Testis (tissue), 3 donors: ENCODE results near the gene GATA5. TPM values are rescaled to one million over a fixed set of nuclear protein-coding genes. Genes with fewer than 3 reads are reported as not detected.

ENCODE experiments used
- DNase-seq: peaks from one replicate; pipeline ENCODE4 v3.0.0-alpha.2; 2019
- H3K27ac ChIP-seq, 2 donors: fragments of 200-600 bp; sonication (generic); one replicate each; pipeline ENCODE4 v1.5.1; 2019
- H3K27me3 ChIP-seq: fragments of 200-600 bp; sonication (generic); one replicate; pipeline ENCODE4 v1.5.1; 2019
- H3K36me3 ChIP-seq: fragments of 200-600 bp; sonication (generic); one replicate; pipeline ENCODE4 v1.5.1; 2017; ENCODE audit warnings: low read depth; ENCODE audit errors: missing control alignments
- H3K4me1 ChIP-seq: fragments of 200-600 bp; sonication (generic); one replicate; pipeline ENCODE4 v1.5.1; 2019
- H3K4me3 ChIP-seq, 2 donors: fragments of 200-600 bp; sonication (generic); one replicate each; pipeline ENCODE4 v1.5.1; 2017 to 2019
- H3K9me3 ChIP-seq: fragments of 200-600 bp; sonication (generic); one replicate; pipeline ENCODE4 v1.5.1; 2017
- POLR2A ChIP-seq: fragments of 450-650 bp; IDR thresholded peaks from one replicate; pipeline ENCODE4 v1.6.1; 2017; ENCODE audit warnings: antibody characterized with exemption, mild to moderate bottlenecking, moderate library complexity
- WGBS, 2 donors: methylation state at CpG; one replicate each; pipeline ENCODE4 v1.1.5; 2018; 5-methylcytosine and 5-hydroxymethylcytosine counted together
- intact Hi-C: fragments of 100-400 bp; cut with DNase I; formaldehyde crosslinking; loops from one replicate; pipeline ENCODE4 v1.15.1; 2023; ENCODE audit warnings: low total_unique reads
- polyA plus RNA-seq: library from polyadenylated mRNA; stranded (reverse); fragments of 350-450 nt; fragmentation: Illumina TruSeq; extraction: RNeasy Lipid Tissue Mini Kit (QIAGEN cat#74804); gene quantifications from one replicate; pipeline ENCODE4 v1.2.3, GENCODE V29; 2014; ENCODE audit warnings: low read depth, low replicate concordance; ENCODE audit not compliant: insufficient read depth
- total RNA-seq, 2 donors: library from RNA; depleted of rRNA; stranded (reverse); fragments of >200 nt; gene quantifications; one replicate each; pipeline ENCODE4 v1.2.3, GENCODE V29; 2016
- TF ChIP-seq, protein P1 (sequence below), 3 experiments: fragments of 450-650 bp in 2 of 3; fragments of 200-600 bp in 1 of 3; sonication (generic) in 1 of 3; IDR thresholded peaks; one replicate each; pipeline ENCODE4 v1.5.1; 2016 to 2019; ENCODE audit warnings: antibody characterized with exemption in 3 of 3, mild to moderate bottlenecking in 2 of 3, moderate library complexity in 1 of 3

The GATA5 gene
- total and polyA plus RNA-seq, 3 donors from 2014 or later = 19.0 to 70.6 (median 54.5) TPM

DNA sequence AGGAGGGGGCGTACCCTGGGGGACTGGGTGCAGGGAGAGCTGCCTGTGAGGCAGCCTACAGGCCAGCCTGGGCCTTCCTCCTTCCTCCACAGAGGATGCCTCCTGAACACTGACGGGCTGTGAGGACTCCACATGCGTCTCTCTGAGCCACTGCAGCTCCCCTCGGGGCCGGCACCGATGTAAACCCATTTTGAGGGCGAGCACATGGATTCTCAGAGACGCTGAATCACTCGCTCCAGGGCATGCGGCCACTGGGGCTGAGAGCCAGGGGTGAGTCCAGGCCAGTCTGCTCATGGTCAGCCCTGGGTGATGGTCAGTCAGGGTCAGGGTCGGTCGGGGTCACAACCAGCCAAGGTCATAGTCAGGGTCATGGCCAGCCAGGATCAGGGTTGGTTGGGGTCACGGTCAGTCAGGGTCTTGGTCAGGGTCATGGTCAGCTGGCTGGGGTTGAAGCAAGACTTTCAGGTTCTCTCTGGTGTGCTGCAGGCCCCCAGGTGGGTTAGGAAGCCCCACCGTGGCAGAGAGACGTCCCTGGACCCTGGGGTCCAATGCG, 33.7 kb downstream of the GATA5 start:
- no peaks in the 10 kb centered on the region for H3K27me3 ChIP-seq
- WGBS, 2 donors = 91 to 92% methylated on average over 6 to 16 of the region's 16 CpGs
- no peak for DNase-seq

DNA sequence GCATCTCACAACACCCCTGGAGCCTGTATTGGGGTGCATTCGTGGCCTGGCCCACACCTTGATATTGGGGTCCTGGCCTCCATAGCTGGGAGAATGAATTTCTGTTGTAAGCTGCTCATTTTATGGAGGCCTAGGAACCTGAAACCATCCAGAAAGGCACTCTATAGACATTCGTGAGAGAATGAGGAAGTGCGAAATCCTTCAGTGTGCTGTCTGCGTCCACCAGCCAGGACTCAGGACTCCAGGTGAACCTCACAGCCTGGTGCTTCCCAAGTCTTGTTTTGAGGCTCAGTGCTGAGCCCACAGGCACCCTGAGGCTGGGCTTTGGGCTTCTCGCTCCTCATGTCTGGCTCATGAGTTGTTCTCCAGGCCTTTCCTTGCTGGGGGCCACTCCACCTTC, 36.6 kb downstream of the GATA5 start:
- no peak for DNase-seq
- Histone ChIP-seq H3K9me3 (no peaks in the 10 kb centered on the region), H3K36me3 (no peaks in the 10 kb centered on the region), H3K4me3 (no peak overlapping the region), H3K27me3 (no peaks in the 10 kb centered on the region), H3K4me1 (no peaks in the 10 kb centered on the region), H3K27ac (no peak overlapping the region)
- 90 to 91% methylated on average over 2 to 5 of the region's 5 CpGs for WGBS, 2 donors
- intact Hi-C loops = no loop called here
- TF ChIP-seq POLR2A = no peak
- TF ChIP-seq, protein P1, sequence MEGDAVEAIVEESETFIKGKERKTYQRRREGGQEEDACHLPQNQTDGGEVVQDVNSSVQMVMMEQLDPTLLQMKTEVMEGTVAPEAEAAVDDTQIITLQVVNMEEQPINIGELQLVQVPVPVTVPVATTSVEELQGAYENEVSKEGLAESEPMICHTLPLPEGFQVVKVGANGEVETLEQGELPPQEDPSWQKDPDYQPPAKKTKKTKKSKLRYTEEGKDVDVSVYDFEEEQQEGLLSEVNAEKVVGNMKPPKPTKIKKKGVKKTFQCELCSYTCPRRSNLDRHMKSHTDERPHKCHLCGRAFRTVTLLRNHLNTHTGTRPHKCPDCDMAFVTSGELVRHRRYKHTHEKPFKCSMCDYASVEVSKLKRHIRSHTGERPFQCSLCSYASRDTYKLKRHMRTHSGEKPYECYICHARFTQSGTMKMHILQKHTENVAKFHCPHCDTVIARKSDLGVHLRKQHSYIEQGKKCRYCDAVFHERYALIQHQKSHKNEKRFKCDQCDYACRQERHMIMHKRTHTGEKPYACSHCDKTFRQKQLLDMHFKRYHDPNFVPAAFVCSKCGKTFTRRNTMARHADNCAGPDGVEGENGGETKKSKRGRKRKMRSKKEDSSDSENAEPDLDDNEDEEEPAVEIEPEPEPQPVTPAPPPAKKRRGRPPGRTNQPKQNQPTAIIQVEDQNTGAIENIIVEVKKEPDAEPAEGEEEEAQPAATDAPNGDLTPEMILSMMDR (IDR thresholded peaks at IDR 0.05) = no peak

More for the DNA sequence above, 33.7 kb downstream of the GATA5 start:
- no peaks in the 10 kb centered on the region for H3K9me3 ChIP-seq
- no peak overlapping the region for H3K27ac ChIP-seq
- no peak for TF ChIP-seq POLR2A
- TF ChIP-seq, protein P1 (IDR thresholded peaks at IDR 0.05) = no peak
- intact Hi-C loops = no loop called here
- H3K36me3 ChIP-seq = no peaks in the 10 kb centered on the region
- H3K4me3 ChIP-seq = no peak overlapping the region
- H3K4me1 ChIP-seq = no peaks in the 10 kb centered on the region

DNA sequence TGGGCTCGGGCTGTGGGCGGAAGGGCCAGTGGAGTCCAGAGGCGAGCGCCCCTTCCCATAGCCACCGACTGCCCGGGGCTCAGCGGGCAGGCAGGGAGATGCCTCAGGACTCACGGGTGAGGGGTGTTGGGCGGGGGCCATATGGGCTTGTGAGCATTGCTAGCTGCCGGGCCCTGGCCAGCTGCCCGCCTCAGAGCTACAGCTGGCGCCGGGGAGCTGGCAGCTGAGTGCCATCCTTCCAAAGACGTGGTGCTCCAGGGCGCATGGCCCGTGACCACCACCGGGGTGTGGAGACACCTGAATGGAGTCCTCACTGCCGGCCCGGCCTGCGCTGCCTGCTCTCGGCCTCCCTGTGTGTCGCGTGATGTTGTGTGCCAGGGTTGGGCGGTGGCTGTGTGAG, 37.9 kb downstream of the GATA5 start:
- intact Hi-C loops = no loop called here
- WGBS, 2 donors = 91 to 92% methylated on average over 12 to 15 of the region's 24 CpGs
- H3K9me3 ChIP-seq = no peaks in the 10 kb centered on the region
- TF ChIP-seq POLR2A = no peak
- TF ChIP-seq, protein P1 (IDR thresholded peaks at IDR 0.05) = no peak
- H3K4me3 ChIP-seq = no peak overlapping the region
- no peaks in the 10 kb centered on the region for H3K4me1 ChIP-seq
- DNase-seq = no peak
- H3K27me3 ChIP-seq = no peaks in the 10 kb centered on the region
- H3K27ac ChIP-seq = no peak overlapping the region
- H3K36me3 ChIP-seq = no peaks in the 10 kb centered on the region

DNA sequence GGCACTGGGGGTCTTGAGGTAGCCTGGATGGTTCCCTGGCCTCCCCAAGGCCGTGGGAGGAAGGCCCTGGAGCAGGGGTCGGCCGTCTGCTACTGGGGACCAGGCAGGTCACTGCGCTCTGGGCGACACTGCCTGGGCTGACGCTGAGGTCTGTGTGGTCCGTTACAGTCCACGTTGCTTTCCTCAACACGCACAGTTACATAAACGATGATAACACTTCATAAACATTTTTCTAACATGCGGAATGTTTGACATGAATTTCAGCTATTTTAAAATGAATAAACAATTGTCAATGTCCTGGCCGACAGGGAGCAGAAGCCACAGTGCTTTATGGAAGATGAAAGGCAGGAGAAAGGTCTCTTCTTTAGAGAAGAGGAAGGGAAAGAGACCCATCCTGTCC, 38.3 kb downstream of the GATA5 start:
- intact Hi-C loops = no loop called here
- Histone ChIP-seq H3K4me3 (no peak overlapping the region), H3K4me1 (no peaks in the 10 kb centered on the region), H3K27ac (no peak overlapping the region), H3K27me3 (no peaks in the 10 kb centered on the region), H3K9me3 (no peaks in the 10 kb centered on the region), H3K36me3 (no peaks in the 10 kb centered on the region)
- WGBS, 2 donors = 85 to 86% methylated on average over 9 to 12 of the region's 12 CpGs
- TF ChIP-seq POLR2A = no peak
- TF ChIP-seq, protein P1 (IDR thresholded peaks at IDR 0.05) = no peak
- DNase-seq = no peak

DNA sequence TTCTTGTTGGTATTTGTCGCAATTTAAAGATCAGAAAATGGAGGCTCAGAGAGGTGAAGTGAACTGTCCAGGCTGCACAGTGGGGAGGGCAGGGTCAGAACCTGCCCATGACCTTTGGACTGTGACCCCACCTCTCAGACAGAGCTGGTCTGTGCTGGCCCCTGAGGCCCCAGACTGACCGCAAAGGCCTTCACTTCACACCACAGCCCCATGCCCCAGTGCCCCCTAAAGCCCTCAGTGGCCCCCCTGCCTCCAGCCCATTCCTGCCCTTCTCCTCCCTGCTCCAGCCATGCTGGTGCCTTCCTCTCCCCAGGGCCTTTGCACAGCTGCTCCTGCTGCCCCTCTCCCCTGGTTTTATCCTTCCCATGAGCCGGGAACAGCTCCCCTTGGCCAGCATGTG, 39.1 kb downstream of the GATA5 start:
- WGBS, 2 donors = 94 to 96% methylated on average over 3 of the region's 3 CpGs
- Histone ChIP-seq H3K9me3 (no peaks in the 10 kb centered on the region), H3K4me3 (no peak overlapping the region), H3K4me1 (no peaks in the 10 kb centered on the region), H3K27me3 (no peaks in the 10 kb centered on the region), H3K27ac (no peak overlapping the region), H3K36me3 (no peaks in the 10 kb centered on the region)
- no peak for TF ChIP-seq POLR2A
- TF ChIP-seq, protein P1 (IDR thresholded peaks at IDR 0.05) = no peak
- DNase-seq = no peak
- intact Hi-C loops = no loop called here
